Pancreas (tissue), 10 donors: Measurements from ENCODE around the gene NELFE. TPM values are rescaled to one million over a fixed set of nuclear protein-coding genes. Genes with fewer than 3 reads are reported as not detected.
"Not testable (repeated sequence)": the region's sequence is repeated elsewhere in the genome, so short reads cannot be mapped to it uniquely, and the experiment has no call there.

Experiments used
- ATAC-seq, 4 donors: fragments of 200-7000 bp; cut with Tn5 transposase; one replicate each; pipeline versions ENCODE4 v1.8.0 to v1.9.1; 2020; ENCODE audit warnings: mild to moderate bottlenecking in 4 of 4, moderate library complexity in 4 of 4
- DNase-seq, 6 donors: peaks; one replicate each; pipeline ENCODE4 v3.0.0-alpha.2; 2020
- FAIRE-seq: peaks from 2 replicates; lab custom pipeline; 2012; peaks lifted over from hg19 to GRCh38; lab: Jason Lieb, UNC
- H3K27ac ChIP-seq, 4 donors: fragments of 200-600 bp; sonication (generic); 1 replicate in 3 of 4; 2 replicates in 1 of 4; pipeline versions ENCODE4 v1.5.0 to v1.8.0; 2020
- H3K27me3 ChIP-seq, 4 donors: fragments of 200-600 bp; one replicate each; pipeline ENCODE4 v1.8.0; 2021
- H3K36me3 ChIP-seq, 3 donors: fragments of 200-600 bp; sonication (generic) in 1 of 3; one replicate each; pipeline versions ENCODE4 v1.5.0 to v1.8.0; 2020 to 2021
- H3K4me1 ChIP-seq, 3 donors: fragments of 200-600 bp; one replicate each; pipeline ENCODE4 v1.8.0; 2021
- H3K4me3 ChIP-seq, 4 donors: fragments of 200-600 bp; sonication (generic) in 2 of 4; one replicate each; pipeline versions ENCODE4 v1.5.0 to v1.8.0; 2020 to 2021
- H3K9me3 ChIP-seq, 4 donors: fragments of 200-600 bp; one replicate each; pipeline ENCODE4 v1.8.0; 2021
- CTCF ChIP-seq, 4 donors: fragments of 200-600 bp; sonication (generic) in 3 of 4; IDR thresholded peaks; one replicate each; pipeline versions ENCODE4 v1.5.0 to v1.8.0; 2021; ENCODE audit warnings: antibody characterized with exemption in 4 of 4
- WGBS, 2 donors: extraction: QIAGEN DNeasy Blood & Tissue Kit; methylation state at CpG; one replicate each; pipeline ENCODE4 v1.1.7; 2013; 5-methylcytosine and 5-hydroxymethylcytosine counted together
- intact Hi-C, 3 donors: fragments of 100-400 bp; cut with DNase I; formaldehyde crosslinking; loops; one replicate each; pipeline versions ENCODE4 v1.11.1 to v1.14.2; 2022
- polyA plus RNA-seq, 2 donors: library from polyadenylated mRNA; stranded (reverse); fragments of 200-250 nt; gene quantifications; one replicate each; pipeline ENCODE4 v1.2.3, GENCODE V29; 2013
- total RNA-seq, 6 donors: library from RNA; stranded (reverse); fragmentation: NEBNext Ultra II Directional in 4 of 6; extraction: Animal tissue kit (Norgen Biotek cat#: 25700) in 4 of 6; gene quantifications; one replicate each; pipeline versions ENCODE4 v1.2.1 to v1.2.4, GENCODE V29; 2021 to 2023
- donor health status: healthy with polysubstance abuse.
- donor health status: DM: no; HTN: no; CAD: no; lungs with moderate emphysema.
- donor health status: DM: no; HTN: no; CAD: no.
- donor health status: control.
- donor health status: control.
- donor health status: Bipolar disorder and iron deficiency.
- donor health status: DM: yes; HTN: yes; CAD: no.
- donor health status: DM: no; HTN: no; CAD: no.
- donor health status: DM: no; HTN: no; CAD: no.
- donor health status: DM: yes; HTN: yes; CAD: no.

NELFE gene
- total RNA-seq = 10 to 100 TPM; 22.5 to 40.8 (median 28.2) TPM
- 10 to 100 TPM; 33.8 to 43.8 TPM for polyA plus RNA-seq

DNA sequence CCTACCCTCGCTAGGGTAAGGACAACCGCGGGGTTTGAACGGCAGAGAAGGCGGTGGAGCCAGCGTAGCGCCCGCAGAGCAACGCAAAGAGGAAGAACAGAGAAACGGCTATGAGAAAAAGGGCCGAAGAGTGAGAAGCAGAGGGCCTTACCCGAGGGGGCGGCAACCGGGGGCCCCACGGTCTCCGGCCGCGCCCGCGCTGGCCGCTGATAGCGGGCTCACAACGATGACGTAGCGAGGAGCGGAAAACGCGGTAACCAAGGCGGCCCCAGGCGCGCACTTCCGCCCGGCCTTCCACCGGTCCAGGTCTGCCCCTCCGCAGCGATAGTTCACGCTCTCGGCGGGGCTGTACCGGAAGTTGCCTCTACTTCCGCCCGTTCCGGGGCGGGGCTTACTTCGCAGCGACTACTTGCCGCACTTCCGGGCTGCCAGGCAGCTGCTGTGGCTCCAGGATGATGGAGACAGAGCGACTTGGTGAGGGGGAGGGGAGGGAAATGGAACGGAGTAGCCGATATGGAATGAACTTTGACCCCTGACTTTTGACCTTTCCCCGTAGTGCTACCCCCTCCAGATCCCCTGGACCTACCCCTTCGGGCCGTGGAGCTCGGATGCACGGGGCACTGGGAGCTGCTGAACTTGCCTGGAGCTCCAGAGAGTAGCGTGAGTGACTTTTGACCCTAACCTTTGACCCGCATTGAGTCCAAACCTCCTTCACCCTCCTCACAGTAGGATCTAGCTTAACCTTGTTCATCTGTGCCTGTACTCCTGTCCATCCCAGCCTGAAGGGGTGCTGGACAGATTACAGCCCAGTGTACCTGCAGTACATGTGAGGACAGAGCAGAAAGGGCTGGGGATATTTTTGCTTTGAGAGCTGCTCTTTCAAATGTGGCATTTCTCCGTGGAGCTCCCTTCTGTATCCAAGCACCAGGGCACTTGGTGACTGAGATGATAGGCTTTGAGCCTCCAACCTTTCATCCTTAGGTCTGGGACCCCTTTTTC lies at the start of gene NELFE, which contains the start of gene SKIC2:
Gene NELFE (minus strand): TSS at position 231 of the 999 bp plus-strand sequence. CDS start 525 bp downstream, outside the sequence.
Gene SKIC2 (plus strand): TSS at position 435 of the 999 bp plus-strand sequence. CDS start 18 bp downstream, at position 453.
- DNase-seq (peak; percentile 97 to 100 (median 98)), ATAC-seq (peak; percentile 99 to 100 (median 99)), FAIRE-seq (peak; percentile 91)
- Histone ChIP-seq H3K27me3 (no peaks in the 10 kb centered on the region), H3K4me1 (peaks cover 0 to 14% (median 6%) of the 10 kb centered on the region in 3 donors), H3K4me3 (peak within 1 kb of the TSS; percentile 79 to 97 (median 92)), H3K9me3 (no peaks in the 10 kb centered on the region), H3K27ac (peak within 1 kb of the TSS; percentile 66 to 74 (median 68)), H3K36me3 (peaks cover 0 to 33% (median 8%) of the 10 kb centered on the region in 3 donors)
- no peak for TF ChIP-seq CTCF (IDR thresholded peaks at IDR 0.05)
- intact Hi-C loops = loop anchor here in 2 of 3 donors (10.0 kb wide), 1 partner anchor 54 kb away; the partner anchor contains the start of gene ZBTB12 (in 2 of the 2)
- WGBS, 2 donors = 0 to 1% methylated on average over 53 to 59 of the region's 59 CpGs

- H3K4me1 ChIP-seq, ATAC-seq, H3K9me3 ChIP-seq, intact Hi-C loops, H3K4me3 ChIP-seq, H3K27ac ChIP-seq, FAIRE-seq, H3K27me3 ChIP-seq, H3K36me3 ChIP-seq: not testable (repeated sequence)
- DNase-seq = peak in 1 of 6 donors; percentile 8
- WGBS, 2 donors = no CpG with 5 or more reads among the region's 24 CpGs
These were observed 49.3 kb upstream of the NELFE start for GRCh38 chr6:32008037-32008436.

DNA sequence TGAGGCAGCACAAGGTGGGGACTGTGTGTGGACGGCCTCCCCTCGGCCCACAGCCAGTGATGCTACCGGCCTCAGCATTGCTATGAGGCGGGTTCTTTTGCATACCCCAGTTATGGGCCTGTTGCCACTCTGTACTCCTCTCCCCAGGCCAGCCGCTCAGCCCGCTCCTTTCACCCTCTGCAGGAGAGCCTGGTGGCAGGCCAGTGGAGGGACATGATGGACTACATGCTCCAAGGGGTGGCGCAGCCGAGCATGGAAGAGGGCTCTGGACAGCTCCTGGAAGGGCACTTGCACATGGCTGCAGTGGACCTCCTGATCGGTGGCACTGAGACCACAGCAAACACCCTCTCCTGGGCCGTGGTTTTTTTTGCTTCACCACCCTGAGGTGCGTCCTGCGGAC lies 48.3 kb upstream of the NELFE start:
- H3K36me3 ChIP-seq, H3K27me3 ChIP-seq, H3K27ac ChIP-seq, intact Hi-C loops, FAIRE-seq, H3K4me3 ChIP-seq, ATAC-seq, H3K9me3 ChIP-seq, H3K4me1 ChIP-seq: not testable (repeated sequence)
- DNase-seq = peak in 3 of 6 donors; percentile 2 to 32 (median 24)
- WGBS, 2 donors = 58 to 67% methylated on average over 11 to 12 of the region's 12 CpGs

DNA sequence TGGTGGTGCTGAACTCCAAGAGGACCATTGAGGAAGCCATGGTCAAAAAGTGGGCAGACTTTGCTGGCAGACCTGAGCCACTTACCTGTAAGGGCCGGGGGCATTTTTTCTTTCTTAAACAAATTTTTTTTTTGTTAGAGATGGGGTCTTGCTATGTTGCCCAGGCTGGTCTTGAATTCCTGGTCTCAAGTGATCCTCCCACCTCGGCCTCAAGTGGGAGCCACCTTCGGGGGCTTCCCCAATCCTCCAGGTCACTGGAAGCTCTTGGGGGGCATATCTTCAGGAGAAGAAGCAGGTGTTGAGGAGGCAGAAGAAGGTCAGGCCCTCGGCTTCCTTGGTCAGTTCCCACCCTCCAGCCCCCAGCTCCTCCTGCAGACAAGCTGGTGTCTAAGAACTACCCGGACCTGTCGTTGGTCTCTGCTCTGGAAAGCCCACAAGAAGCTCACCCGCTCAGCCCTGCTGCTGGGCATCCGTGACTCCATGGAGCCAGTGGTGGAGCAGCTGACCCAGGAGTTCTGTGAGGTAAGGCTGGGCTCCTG lies 47.3 kb upstream of the NELFE start:
- H3K4me1 ChIP-seq, H3K27me3 ChIP-seq, intact Hi-C loops, H3K4me3 ChIP-seq, H3K27ac ChIP-seq, H3K9me3 ChIP-seq, ATAC-seq, H3K36me3 ChIP-seq, FAIRE-seq: not testable (repeated sequence)
- WGBS, 2 donors = 44 to 61% methylated on average over 8 of the region's 8 CpGs
- peak in 3 of 6 donors; percentile 0 to 39 (median 20) for DNase-seq

GRCh38 chr6:32005538-32005880 lies 46.7 kb upstream of the NELFE start:
- 56 to 61% methylated on average over 8 of the region's 9 CpGs for WGBS, 2 donors

DNA sequence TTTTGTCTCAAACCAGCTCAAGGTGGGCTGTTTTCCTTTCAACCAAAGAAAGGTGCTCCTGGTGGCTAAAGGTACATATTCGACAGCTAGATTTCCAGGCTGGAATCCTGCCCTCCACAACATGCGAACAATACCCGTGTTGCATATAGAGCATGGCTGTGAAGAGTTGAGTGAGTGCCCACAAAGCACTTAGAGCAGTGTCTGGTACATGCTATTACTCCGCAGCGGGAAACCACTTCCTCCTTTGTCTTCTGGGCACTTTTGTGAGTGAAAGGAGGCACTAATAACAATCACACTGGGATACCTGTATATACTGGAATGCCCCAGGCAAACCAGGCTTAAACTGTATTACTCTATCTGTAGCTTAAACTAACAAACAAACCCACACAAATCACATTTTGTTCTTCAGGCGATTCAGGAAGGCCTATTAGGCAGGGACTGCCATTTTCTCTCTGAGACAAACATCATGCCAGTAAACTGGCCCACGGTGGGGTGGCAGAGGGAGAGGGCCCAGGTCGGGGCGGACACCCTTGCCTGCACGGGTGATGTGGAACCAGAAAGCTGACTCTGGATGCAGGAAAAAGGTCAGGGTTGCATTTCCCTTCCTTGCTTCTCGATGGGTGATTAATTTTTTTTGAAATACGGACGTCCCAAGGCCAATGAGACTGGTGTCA lies 46.2 kb upstream of the NELFE start:
- peak in 2 of 6 donors; percentile 14 to 15 for DNase-seq
- H3K27me3 ChIP-seq, H3K27ac ChIP-seq, H3K36me3 ChIP-seq, FAIRE-seq, H3K9me3 ChIP-seq, H3K4me1 ChIP-seq, H3K4me3 ChIP-seq, intact Hi-C loops: not testable (repeated sequence)
- WGBS, 2 donors = 47 to 59% methylated on average over 9 of the region's 13 CpGs
- peak in 2 of 4 donors; percentile 7 to 12 for ATAC-seq

More at GRCh38 chr6:32005538-32005880, 46.7 kb upstream of the NELFE start:
- ATAC-seq, H3K27ac ChIP-seq, H3K9me3 ChIP-seq, intact Hi-C loops, H3K27me3 ChIP-seq, H3K36me3 ChIP-seq, FAIRE-seq, H3K4me1 ChIP-seq, H3K4me3 ChIP-seq: not testable (repeated sequence)
- peak in 3 of 6 donors; percentile 3 to 36 (median 26) for DNase-seq

- H3K36me3 ChIP-seq, H3K27me3 ChIP-seq, intact Hi-C loops, ATAC-seq, H3K9me3 ChIP-seq, H3K27ac ChIP-seq, FAIRE-seq, H3K4me3 ChIP-seq, H3K4me1 ChIP-seq: not testable (repeated sequence)
- 76 to 81% methylated on average over 3 of the region's 4 CpGs for WGBS, 2 donors
- DNase-seq = peak in 3 of 6 donors; percentile 1 to 9 (median 3)
These were observed 45.6 kb upstream of the NELFE start for GRCh38 chr6:32004393-32004792.

- DNase-seq, intact Hi-C loops, FAIRE-seq, H3K27me3 ChIP-seq, H3K4me1 ChIP-seq, H3K36me3 ChIP-seq, ATAC-seq, H3K9me3 ChIP-seq, H3K27ac ChIP-seq, H3K4me3 ChIP-seq: not testable (repeated sequence)
- WGBS, 2 donors = no CpG with 5 or more reads among the region's 7 CpGs
These were observed 44.5 kb upstream of the NELFE start for GRCh38 chr6:32003301-32003700.

- H3K4me1 ChIP-seq, H3K27ac ChIP-seq, H3K9me3 ChIP-seq, DNase-seq, FAIRE-seq, H3K27me3 ChIP-seq, H3K4me3 ChIP-seq, intact Hi-C loops, H3K36me3 ChIP-seq: not testable (repeated sequence)
- ATAC-seq = peak in 3 of 4 donors; percentile 35 to 43 (median 38)
- no CpG with 5 or more reads among the region's 15 CpGs for WGBS, 2 donors
These were observed 43.9 kb upstream of the NELFE start for GRCh38 chr6:32002546-32003268.

GRCh38 chr6:31996385-31996784 lies 37.6 kb upstream of the NELFE start:
- H3K4me3 ChIP-seq, H3K36me3 ChIP-seq, H3K4me1 ChIP-seq, intact Hi-C loops, H3K27me3 ChIP-seq, H3K27ac ChIP-seq, H3K9me3 ChIP-seq, FAIRE-seq, ATAC-seq: not testable (repeated sequence)
- peak in 2 of 6 donors; percentile 27 to 41 for DNase-seq
- 84 to 88% methylated on average over 6 of the region's 6 CpGs for WGBS, 2 donors
